ENCODE data around the gene SEC14L5.

- no peak for TF ChIP-seq CTCF (conservative IDR thresholded peaks at IDR 0.05)
- TF ChIP-seq EZH2 (IDR thresholded peaks at IDR 0.05; ENCODE audit: low read depth) = no peak
Observed at GRCh38 chr16:5033256-5034166, 75.4 kb downstream of the SEC14L5 start, which contains the start of gene NAGPA.
